HG03565 (cell line): ENCODE results near the gene GOLM1.
"Not testable (repeated sequence)": the region's sequence is repeated elsewhere in the genome, so short reads cannot be mapped to it uniquely, and the experiment has no call there.

Source experiments
- ATAC-seq: cut with Tn5 transposase; IDR thresholded peaks from one replicate; pipeline ENCODE4 v1.9.1; 2021; ENCODE audit warnings: mild to moderate bottlenecking, moderate library complexity; ENCODE audit not compliant: unreplicated experiment

The GOLM1 gene

GRCh38 chr9:86098824-86099700 lies at the start of gene GOLM1:
Gene GOLM1, minus strand, starts transcription at chr9:86099558. Its CDS starts 20,238 bp downstream, at chr9:86079320.
- ATAC-seq, result peak; percentile 47

- not testable (repeated sequence) for ATAC-seq
Measured at GRCh38 chr9:86146671-86147070, 47.3 kb upstream of the GOLM1 start.

- ATAC-seq, result not testable (repeated sequence)
Measured at GRCh38 chr9:86145960-86146359, 46.6 kb upstream of the GOLM1 start.

GRCh38 chr9:86142973-86143372 lies 43.6 kb upstream of the GOLM1 start:
- ATAC-seq, result no peak

- no peak for ATAC-seq
Measured at GRCh38 chr9:86141843-86142242, 42.5 kb upstream of the GOLM1 start.

- no peak for ATAC-seq
Measured at GRCh38 chr9:86135371-86135770, 36.0 kb upstream of the GOLM1 start.

- ATAC-seq, result no peak
Measured at GRCh38 chr9:86134361-86134760, 35.0 kb upstream of the GOLM1 start.

- no peak for ATAC-seq
Measured at GRCh38 chr9:86128235-86128822, 29.0 kb upstream of the GOLM1 start.

GRCh38 chr9:86126998-86127972 lies 27.9 kb upstream of the GOLM1 start:
- no peak for ATAC-seq

GRCh38 chr9:86122311-86122710 lies 23.0 kb upstream of the GOLM1 start:
- ATAC-seq, result no peak

GRCh38 chr9:86119457-86119856 lies 20.1 kb upstream of the GOLM1 start:
- no peak for ATAC-seq

- ATAC-seq, result no peak
Measured at GRCh38 chr9:86116425-86116824, 17.1 kb upstream of the GOLM1 start.

- ATAC-seq, result no peak
Measured at GRCh38 chr9:86115886-86116285, 16.5 kb upstream of the GOLM1 start.

- no peak for ATAC-seq
Measured at GRCh38 chr9:86112057-86112456, 12.7 kb upstream of the GOLM1 start.

- no peak for ATAC-seq
Measured at GRCh38 chr9:86102626-86103025, 3.3 kb upstream of the GOLM1 start.

- peak; percentile 30 for ATAC-seq
Measured at GRCh38 chr9:86099701-86100364, 475 bp upstream of the GOLM1 start.

- no peak for ATAC-seq
Measured at GRCh38 chr9:86097510-86098224, 1.7 kb downstream of the GOLM1 start.

- ATAC-seq, result no peak
Measured at GRCh38 chr9:86096386-86096785, 3.0 kb downstream of the GOLM1 start.

GRCh38 chr9:86093788-86094555 lies 5.4 kb downstream of the GOLM1 start:
- peak; percentile 33 for ATAC-seq
